22Rv1 (cell line): ENCODE measurements around the gene NUP98.

Experiments
- H3K27ac ChIP-seq: fragments of 450-650 bp; 2 replicates; pipeline ENCODE4 v1.5.1; 2017
- ZFX ChIP-seq: fragments of 450-650 bp; IDR thresholded peaks from 2 replicates; pipeline ENCODE4 v1.6.1; 2017; ENCODE audit warnings: antibody characterized with exemption, borderline replicate concordance
- TF ChIP-seq, protein P1 (sequence below): fragments of 450-650 bp; IDR thresholded peaks from 2 replicates; pipeline ENCODE4 v1.5.1; 2017; ENCODE audit warnings: mild to moderate bottlenecking

The NUP98 gene

GRCh38 chr11:3638513-3638912 lies 158.8 kb downstream of the NUP98 start:
- TF ChIP-seq, protein P1, sequence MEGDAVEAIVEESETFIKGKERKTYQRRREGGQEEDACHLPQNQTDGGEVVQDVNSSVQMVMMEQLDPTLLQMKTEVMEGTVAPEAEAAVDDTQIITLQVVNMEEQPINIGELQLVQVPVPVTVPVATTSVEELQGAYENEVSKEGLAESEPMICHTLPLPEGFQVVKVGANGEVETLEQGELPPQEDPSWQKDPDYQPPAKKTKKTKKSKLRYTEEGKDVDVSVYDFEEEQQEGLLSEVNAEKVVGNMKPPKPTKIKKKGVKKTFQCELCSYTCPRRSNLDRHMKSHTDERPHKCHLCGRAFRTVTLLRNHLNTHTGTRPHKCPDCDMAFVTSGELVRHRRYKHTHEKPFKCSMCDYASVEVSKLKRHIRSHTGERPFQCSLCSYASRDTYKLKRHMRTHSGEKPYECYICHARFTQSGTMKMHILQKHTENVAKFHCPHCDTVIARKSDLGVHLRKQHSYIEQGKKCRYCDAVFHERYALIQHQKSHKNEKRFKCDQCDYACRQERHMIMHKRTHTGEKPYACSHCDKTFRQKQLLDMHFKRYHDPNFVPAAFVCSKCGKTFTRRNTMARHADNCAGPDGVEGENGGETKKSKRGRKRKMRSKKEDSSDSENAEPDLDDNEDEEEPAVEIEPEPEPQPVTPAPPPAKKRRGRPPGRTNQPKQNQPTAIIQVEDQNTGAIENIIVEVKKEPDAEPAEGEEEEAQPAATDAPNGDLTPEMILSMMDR: no peak
- no peak for TF ChIP-seq ZFX
- no peak overlapping the region for H3K27ac ChIP-seq

DNA sequence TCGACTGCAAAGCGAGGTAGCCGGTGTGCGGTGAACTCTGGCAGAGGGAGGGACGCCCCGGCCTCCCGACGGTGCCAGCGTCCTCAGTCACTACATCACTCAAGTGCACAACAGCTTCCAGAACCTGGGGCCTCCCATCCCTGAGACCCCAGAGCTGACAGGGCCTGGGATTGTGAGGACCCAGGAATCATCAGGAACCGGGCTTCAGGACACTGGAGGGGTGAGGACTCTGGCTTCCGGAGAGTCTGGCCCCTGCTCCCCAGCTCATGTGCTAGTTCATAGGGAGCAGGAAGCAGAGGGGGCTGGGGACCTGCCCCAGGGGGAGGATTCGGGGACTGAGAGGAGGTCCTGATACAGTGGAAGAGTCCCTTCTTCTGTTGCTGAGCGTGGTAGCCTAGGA lies 160.2 kb downstream of the NUP98 start:
- no peak overlapping the region for H3K27ac ChIP-seq
- TF ChIP-seq, protein P1: no peak
- TF ChIP-seq ZFX: no peak

DNA sequence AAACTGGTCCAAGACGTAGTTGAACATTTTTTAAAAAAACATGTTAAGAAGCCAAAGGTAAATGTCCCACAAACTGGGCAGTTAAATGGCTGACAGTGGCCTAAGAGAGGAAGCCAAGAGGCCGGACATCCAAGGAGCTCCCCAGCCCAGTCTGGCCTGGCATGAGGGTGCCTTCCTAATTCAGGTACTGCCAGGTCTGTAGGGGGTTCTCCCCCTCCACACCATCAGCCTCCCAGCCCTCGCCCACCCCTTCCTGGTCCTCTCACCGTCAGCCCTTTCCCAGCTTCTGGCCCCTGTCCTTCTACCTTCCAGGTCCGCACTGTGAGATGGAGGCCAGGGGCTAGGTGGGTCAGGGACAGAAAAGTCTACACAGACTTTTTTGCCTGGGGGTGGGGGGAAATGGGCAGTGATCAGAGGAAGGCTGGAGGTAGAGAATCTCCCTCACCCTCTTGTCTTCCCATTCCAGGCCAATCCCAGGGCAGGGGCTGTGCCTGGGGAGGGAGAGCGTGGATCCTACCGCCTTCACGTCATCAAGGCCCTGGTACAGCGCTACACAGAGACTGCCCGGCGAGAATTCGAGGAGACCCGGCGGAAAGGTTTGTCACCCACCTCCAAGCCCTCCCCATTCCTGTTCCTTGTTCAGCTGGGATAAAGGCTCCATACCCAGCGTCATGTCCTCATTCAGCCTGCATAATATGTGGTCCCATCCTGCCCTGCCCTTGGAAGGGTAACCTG lies 161.5 kb downstream of the NUP98 start:
- H3K27ac ChIP-seq: no peak overlapping the region
- TF ChIP-seq ZFX: no peak
- TF ChIP-seq, protein P1: no peak

DNA sequence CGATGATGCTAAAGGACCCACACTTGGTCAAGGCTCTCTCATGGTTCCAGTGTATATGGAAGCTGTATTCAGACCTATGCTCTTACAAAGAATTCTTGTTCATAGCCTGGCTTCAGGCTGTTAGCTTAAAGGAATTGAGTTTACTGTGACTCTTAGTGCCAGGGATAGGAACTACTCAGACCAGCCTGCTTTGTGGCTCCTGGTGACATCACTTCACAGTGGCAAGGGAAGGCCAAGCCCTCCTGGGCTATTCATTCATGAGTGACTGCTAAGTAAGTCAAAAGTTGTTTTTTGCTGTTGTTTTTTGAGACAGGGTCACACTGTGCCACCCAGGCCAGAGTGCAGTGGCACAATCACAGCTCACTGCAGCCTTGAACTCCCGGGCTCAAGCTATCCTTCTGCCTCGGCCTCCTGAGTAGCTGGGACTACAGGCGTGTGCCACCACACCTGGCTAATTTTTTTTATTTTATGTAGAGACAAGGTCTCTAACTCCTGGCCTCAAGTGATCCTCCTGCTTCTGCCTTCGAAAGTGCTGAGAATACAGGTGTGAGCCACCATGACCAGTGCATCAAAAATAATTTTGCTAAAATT lies 165.2 kb downstream of the NUP98 start:
- TF ChIP-seq, protein P1: no peak
- TF ChIP-seq ZFX: no peak
- H3K27ac ChIP-seq: no peak overlapping the region

GRCh38 chr11:3631331-3631730 lies 166.0 kb downstream of the NUP98 start:
- H3K27ac ChIP-seq: no peak overlapping the region
- TF ChIP-seq ZFX: no peak
- TF ChIP-seq, protein P1: no peak

DNA sequence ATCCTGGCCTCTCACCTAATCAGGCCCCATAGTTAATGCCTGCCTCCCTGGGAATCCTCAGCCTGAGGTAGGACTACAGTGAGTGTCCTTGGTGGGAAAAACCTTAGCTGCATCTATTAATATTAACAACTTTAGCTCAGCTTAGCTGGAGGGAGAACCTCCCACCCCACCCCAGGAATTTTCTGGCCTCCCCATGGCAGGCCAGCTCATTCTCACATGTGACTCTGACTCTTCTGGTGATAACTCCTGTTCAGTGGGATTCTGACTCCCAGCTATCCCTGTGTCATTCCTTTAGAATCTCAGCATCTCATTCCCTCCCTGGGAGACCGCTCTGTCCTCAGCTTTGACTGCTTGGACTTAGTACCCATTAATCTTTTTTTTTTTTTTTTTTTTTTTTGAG lies 170.1 kb downstream of the NUP98 start:
- TF ChIP-seq ZFX: no peak
- TF ChIP-seq, protein P1: no peak
- no peak overlapping the region for H3K27ac ChIP-seq

- H3K27ac ChIP-seq: no peak overlapping the region
- TF ChIP-seq, protein P1: no peak
- no peak for TF ChIP-seq ZFX
Observed at GRCh38 chr11:3626250-3626960, 170.9 kb downstream of the NUP98 start.
